Spleen (tissue), 13 donors: ENCODE data around the gene SERAC1. TPM values are rescaled to one million over a fixed set of nuclear protein-coding genes. Genes with fewer than 3 reads are reported as not detected.
"Not testable (repeated sequence)": the region's sequence is repeated elsewhere in the genome, so short reads cannot be mapped to it uniquely, and the experiment has no call there.

Experiments
- DNase-seq: peaks from one replicate; pipeline ENCODE4 v3.0.0-alpha.2; 2020
- H3K27ac ChIP-seq, 8 donors: fragments of 200-600 bp; sonication (generic) in 7 of 8; 1 replicate in 4 of 8; 2 replicates in 4 of 8; pipeline versions ENCODE4 v1.5.0 to v1.8.0; 2016 to 2021; ENCODE audit warnings: inconsistent platforms in 4 of 8, mild to moderate bottlenecking in 4 of 8, moderate library complexity in 1 of 8
- H3K27me3 ChIP-seq, 7 donors: fragments of 200-600 bp; sonication (generic) in 6 of 7; replicated peaks in 1 of 7; 1 replicate in 4 of 7; 2 replicates in 3 of 7; pipeline versions ENCODE4 v1.5.0 to v1.8.0; 2016 to 2021; ENCODE audit warnings: inconsistent platforms in 3 of 7, mild to moderate bottlenecking in 1 of 7
- H3K36me3 ChIP-seq, 6 donors: fragments of 200-600 bp; sonication (generic) in 5 of 6; 1 replicate in 4 of 6; 2 replicates in 2 of 6; pipeline versions ENCODE4 v1.5.0 to v1.8.0; 2016 to 2021; ENCODE audit warnings: inconsistent platforms in 2 of 6
- H3K4me1 ChIP-seq, 6 donors: fragments of 200-600 bp; sonication (generic) in 5 of 6; 1 replicate in 3 of 6; 2 replicates in 3 of 6; pipeline versions ENCODE4 v1.5.0 to v1.8.0; 2016 to 2021; ENCODE audit warnings: inconsistent platforms in 3 of 6
- H3K4me3 ChIP-seq, 8 donors: fragments of 200-600 bp; sonication (generic) in 7 of 8; 1 replicate in 4 of 8; 2 replicates in 4 of 8; pipeline versions ENCODE4 v1.5.0 to v1.8.0; 2016 to 2021; ENCODE audit warnings: inconsistent platforms in 4 of 8, mild to moderate bottlenecking in 4 of 8, moderate library complexity in 2 of 8
- H3K9me3 ChIP-seq, 8 donors: fragments of 200-600 bp; sonication (generic) in 7 of 8; 1 replicate in 4 of 8; 2 replicates in 4 of 8; pipeline versions ENCODE4 v1.5.0 to v1.8.0; 2016 to 2021; ENCODE audit warnings: inconsistent platforms in 4 of 8
- CTCF ChIP-seq, 11 experiments: fragments of 200-600 bp in 7 of 11; fragments of 450-650 bp in 4 of 11; sonication (generic) in 4 of 11; IDR thresholded peaks in 8 of 11; conservative IDR thresholded peaks in 3 of 11; 1 replicate in 7 of 11; 2 replicates in 4 of 11; pipeline versions ENCODE4 v1.4.0 to v1.8.0; 2016 to 2021; ENCODE audit warnings: antibody characterized with exemption in 11 of 11, inconsistent platforms in 4 of 11, mild to moderate bottlenecking in 1 of 11
- POLR2A ChIP-seq, 3 donors: fragments of 450-650 bp; IDR thresholded peaks; one replicate each; pipeline ENCODE4 v1.5.1; 2017; ENCODE audit warnings: antibody characterized with exemption in 3 of 3, mild to moderate bottlenecking in 1 of 3
- POLR2AphosphoS5 ChIP-seq, 3 donors: sonication (generic); formaldehyde crosslinking; IDR thresholded peaks; one replicate each; pipeline ENCODE4 v1.5.1; 2017; ENCODE audit warnings: antibody characterized with exemption in 3 of 3
- WGBS, 5 donors: extraction: QIAGEN DNeasy Blood & Tissue Kit in 3 of 5; methylation state at CpG; one replicate each; pipeline versions ENCODE4 v1.1.5 to v1.1.7; 2013 to 2018; 5-methylcytosine and 5-hydroxymethylcytosine counted together
- intact Hi-C: fragments of 100-400 bp; cut with DNase I; formaldehyde crosslinking; loops from one replicate; pipeline ENCODE4 v1.15.0; 2023; ENCODE audit warnings: low total_unique reads
- long read RNA-seq, 2 donors: transcript quantifications; one replicate each; lab custom pipeline, GENCODE V29; 2026
- polyA plus RNA-seq, 3 donors: library from polyadenylated mRNA; stranded (reverse); fragments of 200-250 nt; gene quantifications; one replicate each; pipeline ENCODE4 v1.2.1, GENCODE V29; 2013
- total RNA-seq, 7 donors: library from RNA; depleted of rRNA in 3 of 7; stranded (reverse); fragments of >200 nt in 3 of 7; fragmentation: NEBNext Ultra II Directional in 4 of 7; extraction: Animal tissue kit (Norgen Biotek cat#: 25700) in 4 of 7; gene quantifications; one replicate each; pipeline versions ENCODE4 v1.1.0 to v1.2.1, GENCODE V29; 2016 to 2021
- donor health status: healthy with polysubstance abuse.
- donor health status: DM: no; HTN: no; CAD: no; lungs with moderate emphysema.
- donor health status: DM: no; HTN: no; CAD: no.
- donor health status: Bipolar disorder and iron deficiency.
- donor health status: healthy.
- donor health status: DM: no; HTN: no; CAD: no.
- donor health status: DM: yes; HTN: yes; CAD: no.

Gene SERAC1
- 10 to 100 TPM in 2 of 7 donors, 1 to 10 TPM in 5; 3.8 to 12.3 (median 6.9) TPM for total RNA-seq
- 1 to 10 TPM; 1.6 to 2.2 (median 1.8) TPM for polyA plus RNA-seq
- long read RNA-seq, donor 1, full-length matches to known transcripts = 3 of 3 reads
- long read RNA-seq, donor 1, partial matches to known transcripts = 0 of 3 reads
- long read RNA-seq, donor 1, other reads (novel, unspliced or antisense) = 0 of 3 reads
- long read RNA-seq, donor 2, partial matches to known transcripts = 0 of 1 reads
- long read RNA-seq, donor 2, other reads (novel, unspliced or antisense) = 0 of 1 reads

GRCh38 chr6:158168040-158168289 is at the start of gene SERAC1:
Gene SERAC1 (minus strand): TSS chr6:158168262. CDS start chr6:158158363, 9,899 bp downstream.
- Histone ChIP-seq H3K4me1 (peaks cover 0 to 36% (median 14%) of the 10 kb centered on the region in 6 donors), H3K27ac (peak within 1 kb of the TSS; percentile 91 to 100 (median 98)), H3K9me3 (no peaks in the 10 kb centered on the region), H3K27me3 (no peaks in the 10 kb centered on the region), H3K36me3 (peaks cover 0 to 15% (median 0%) of the 10 kb centered on the region in 6 donors), H3K4me3 (peak within 1 kb of the TSS; percentile 67 to 97 (median 86))
- WGBS, 5 donors = 0 to 3% (median 1%) methylated on average over 10 to 29 of the region's 29 CpGs
- TF ChIP-seq POLR2A (IDR thresholded peaks at IDR 0.05) = no peak
- no peak for TF ChIP-seq POLR2AphosphoS5 (IDR thresholded peaks at IDR 0.05)
- peak in 1 of 11 experiments; percentile 18 for TF ChIP-seq CTCF (IDR thresholded peaks at IDR 0.05 in 8 of 11, conservative IDR thresholded peaks at IDR 0.05 in 3 of 11)
- DNase-seq = no peak
- intact Hi-C loops = no loop called here

- DNase-seq = peak; percentile 83
- Histone ChIP-seq H3K4me1 (peaks cover 0 to 5% (median 0%) of the 10 kb centered on the region in 6 donors), H3K27me3 (peaks cover 0 to 3% (median 0%) of the 10 kb centered on the region in 7 donors), H3K4me3 (no peak overlapping the region), H3K9me3 (peaks cover 0 to 5% (median 0%) of the 10 kb centered on the region in 8 donors), H3K36me3 (no peaks in the 10 kb centered on the region), H3K27ac (no peak overlapping the region)
- TF ChIP-seq POLR2A (IDR thresholded peaks at IDR 0.05) (no peak), POLR2AphosphoS5 (IDR thresholded peaks at IDR 0.05) (peak in 2 of 3 donors; percentile 18 to 21), CTCF (IDR thresholded peaks at IDR 0.05 in 8 of 11, conservative IDR thresholded peaks at IDR 0.05 in 3 of 11) (peak; percentile 40 to 76 (median 70))
- 17 to 24% (median 18%) methylated on average over 7 of the region's 7 CpGs for WGBS, 5 donors
- intact Hi-C loops = no loop called here
These were observed 46.0 kb upstream of the SERAC1 start for GRCh38 chr6:158213925-158214674.

GRCh38 chr6:158211273-158212055 is 43.4 kb upstream of the SERAC1 start:
- Histone ChIP-seq H3K27me3 (peaks cover 0 to 14% (median 0%) of the 10 kb centered on the region in 7 donors), H3K9me3 (no peaks in the 10 kb centered on the region), H3K27ac (no peak overlapping the region), H3K4me3 (no peak overlapping the region), H3K4me1 (peaks cover 0 to 5% (median 0%) of the 10 kb centered on the region in 6 donors), H3K36me3 (no peaks in the 10 kb centered on the region)
- intact Hi-C loops = no loop called here
- no peak for DNase-seq
- TF ChIP-seq POLR2A (IDR thresholded peaks at IDR 0.05) = no peak
- TF ChIP-seq CTCF (IDR thresholded peaks at IDR 0.05 in 8 of 11, conservative IDR thresholded peaks at IDR 0.05 in 3 of 11) = no peak
- TF ChIP-seq POLR2AphosphoS5 (IDR thresholded peaks at IDR 0.05) = no peak
- WGBS, 5 donors = 82 to 87% (median 85%) methylated on average over 3 of the region's 3 CpGs

- H3K27me3 ChIP-seq = peaks cover 0 to 14% (median 0%) of the 10 kb centered on the region in 7 donors
- DNase-seq, intact Hi-C loops, H3K9me3 ChIP-seq, H3K4me1 ChIP-seq, H3K27ac ChIP-seq, H3K36me3 ChIP-seq, H3K4me3 ChIP-seq: not testable (repeated sequence)
- 76 to 97% (median 93%) methylated on average over 21 to 52 of the region's 52 CpGs for WGBS, 5 donors
These were observed 41.7 kb upstream of the SERAC1 start for GRCh38 chr6:158209582-158210333.

- H3K27ac ChIP-seq, H3K36me3 ChIP-seq, H3K9me3 ChIP-seq, H3K4me1 ChIP-seq, DNase-seq, H3K4me3 ChIP-seq, intact Hi-C loops: not testable (repeated sequence)
- peaks cover 0 to 14% (median 0%) of the 10 kb centered on the region in 7 donors for H3K27me3 ChIP-seq
- WGBS, 5 donors = 56 to 77% (median 61%) methylated on average over 20 of the region's 20 CpGs
These were observed 40.4 kb upstream of the SERAC1 start for GRCh38 chr6:158208226-158209030.
